T-helper 1 cell (primary cell): ENCODE data around the gene BHLHA15.

ENCODE experiments used
- DNase-seq, 5 donors: peaks; one replicate each; pipeline ENCODE4 v3.0.0-alpha.2; 2012 to 2020

The BHLHA15 gene

GRCh38 chr7:98244871-98245270 lies 33.6 kb downstream of the BHLHA15 start:
- DNase-seq = no peak

GRCh38 chr7:98248156-98248555 lies 36.9 kb downstream of the BHLHA15 start:
- no peak for DNase-seq

DNA sequence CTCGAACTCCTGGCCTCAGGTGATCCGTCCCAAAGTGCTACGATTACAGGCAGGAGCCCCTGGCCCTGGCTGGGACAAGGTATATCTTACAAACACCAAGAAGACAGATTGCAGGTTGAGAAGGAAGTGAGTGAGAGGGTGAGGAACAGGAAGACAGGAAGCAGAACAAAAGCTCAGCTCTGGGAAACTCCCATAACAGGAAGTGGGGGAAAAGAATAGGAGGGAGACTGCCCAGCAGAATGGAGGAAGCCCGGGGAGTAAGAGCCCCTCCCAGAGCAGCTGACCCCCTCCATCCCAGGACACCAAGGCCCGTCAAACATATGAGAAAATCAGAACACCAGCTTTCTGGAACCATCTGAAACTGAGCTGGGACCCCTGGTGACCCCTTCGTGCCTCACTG lies 37.9 kb downstream of the BHLHA15 start:
- DNase-seq = peak in 1 of 5 donors; percentile 8

DNA sequence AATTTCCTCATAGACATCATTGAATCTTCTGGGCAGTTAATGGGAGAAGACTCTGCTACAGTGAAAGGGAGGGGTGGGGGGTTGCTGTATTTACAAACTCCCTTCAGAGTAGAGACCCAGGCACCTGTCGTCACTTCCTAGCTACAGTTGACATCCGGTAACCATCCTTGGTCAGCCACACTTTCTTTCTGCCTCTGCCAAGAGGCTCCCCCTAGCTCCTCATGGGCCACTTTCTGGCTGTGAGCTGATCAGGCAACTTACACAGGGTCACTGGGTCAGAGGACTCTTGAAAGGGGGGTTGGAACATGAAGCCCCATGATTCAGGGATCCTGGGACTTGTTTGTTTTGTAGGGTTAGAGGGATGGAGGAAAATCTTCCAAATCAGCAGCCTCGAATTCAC lies 39.5 kb downstream of the BHLHA15 start:
- peak in 2 of 5 donors; percentile 39 to 77 for DNase-seq

GRCh38 chr7:98251231-98251600 lies 40.0 kb downstream of the BHLHA15 start:
- peak in 3 of 5 donors; percentile 21 to 74 (median 43) for DNase-seq

- peak; percentile 77 to 91 (median 81) for DNase-seq
Observed at GRCh38 chr7:98251601-98252424, 40.6 kb downstream of the BHLHA15 start, which contains the start of gene TECPR1. Gene TECPR1 (minus strand): TSS chr7:98252232. CDS start chr7:98246146, 6,086 bp downstream.

DNA sequence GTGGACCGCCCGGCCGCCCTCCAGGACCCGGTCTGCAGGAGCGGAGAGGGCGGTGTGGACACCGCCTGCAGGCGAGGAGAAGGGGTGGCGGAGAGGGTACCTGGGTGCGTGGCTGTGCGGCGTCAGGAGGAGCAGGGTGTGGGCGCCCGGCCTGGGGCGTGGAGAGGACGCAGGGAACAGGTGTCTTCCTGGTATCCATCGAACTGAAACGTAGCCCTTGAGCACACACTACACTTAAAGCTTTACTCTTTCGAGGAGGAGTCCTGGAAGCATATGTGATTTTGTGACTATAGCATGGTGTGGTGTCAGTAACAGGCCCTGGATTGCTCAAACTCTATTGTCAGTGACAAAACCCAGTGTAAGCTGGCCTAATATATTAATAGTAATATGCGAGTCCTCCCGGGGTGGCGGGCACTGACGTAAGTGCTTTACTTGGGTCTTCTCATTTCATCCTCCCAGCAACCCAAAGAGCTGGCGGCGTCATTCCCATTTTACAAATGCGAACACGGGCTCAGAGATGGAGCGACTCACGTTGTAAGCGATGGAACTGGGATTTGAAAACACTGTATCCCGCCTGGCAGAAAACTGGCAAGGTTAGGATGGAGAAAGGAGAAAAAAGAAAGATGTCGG lies 41.3 kb downstream of the BHLHA15 start:
- DNase-seq = no peak

DNA sequence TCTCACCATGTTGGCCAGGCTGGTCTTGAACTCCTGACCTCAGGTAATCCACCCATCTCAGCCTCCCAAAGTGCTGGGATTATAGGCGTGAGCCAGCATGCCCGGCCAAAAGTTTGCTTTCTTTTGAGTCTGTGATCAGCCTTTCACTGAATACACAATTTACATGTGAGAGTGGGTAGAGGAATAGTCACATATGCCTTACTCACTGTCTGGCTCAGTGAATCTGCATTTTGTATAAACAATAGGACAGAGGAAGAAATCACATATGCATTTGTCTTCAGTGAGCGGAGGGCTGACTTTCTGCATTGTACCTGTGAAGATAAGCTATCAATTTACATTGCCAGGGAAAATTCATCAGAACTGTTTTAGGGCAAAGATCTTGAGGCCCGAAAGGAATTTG lies 43.3 kb downstream of the BHLHA15 start:
- DNase-seq = no peak

DNA sequence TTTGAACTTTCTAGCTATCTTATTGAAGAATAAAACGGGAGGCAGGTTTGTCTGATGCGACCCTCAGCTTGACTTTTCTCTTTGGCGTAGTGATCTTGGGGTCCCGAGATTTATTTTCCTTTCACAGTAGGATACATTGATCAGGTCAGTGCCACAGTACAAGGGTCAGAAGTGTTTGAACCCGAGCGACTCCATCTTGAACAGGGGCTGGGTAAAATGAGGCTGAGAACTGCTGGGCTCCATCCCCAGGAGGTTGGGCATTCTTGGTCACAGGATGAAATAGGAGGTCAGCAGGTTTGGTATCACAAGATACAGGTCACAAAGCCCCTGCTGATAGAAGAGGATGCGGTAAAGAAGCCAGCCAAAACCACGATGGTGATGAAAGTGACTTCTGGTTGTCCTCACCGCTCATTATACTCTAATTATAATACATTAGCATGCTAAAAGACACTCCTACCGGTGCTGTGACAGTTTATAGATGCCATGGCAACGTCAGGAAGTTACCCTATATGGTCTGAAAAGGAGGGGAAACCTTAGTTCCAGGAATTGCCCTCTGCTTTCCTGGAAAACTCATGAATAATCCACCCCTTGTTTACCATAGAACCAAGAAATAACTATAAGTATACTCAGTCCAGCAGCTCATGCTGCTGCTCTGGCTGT lies 43.8 kb downstream of the BHLHA15 start:
- DNase-seq = peak in 1 of 5 donors; percentile 82

GRCh38 chr7:98256431-98256830 lies 45.2 kb downstream of the BHLHA15 start:
- DNase-seq = no peak

DNA sequence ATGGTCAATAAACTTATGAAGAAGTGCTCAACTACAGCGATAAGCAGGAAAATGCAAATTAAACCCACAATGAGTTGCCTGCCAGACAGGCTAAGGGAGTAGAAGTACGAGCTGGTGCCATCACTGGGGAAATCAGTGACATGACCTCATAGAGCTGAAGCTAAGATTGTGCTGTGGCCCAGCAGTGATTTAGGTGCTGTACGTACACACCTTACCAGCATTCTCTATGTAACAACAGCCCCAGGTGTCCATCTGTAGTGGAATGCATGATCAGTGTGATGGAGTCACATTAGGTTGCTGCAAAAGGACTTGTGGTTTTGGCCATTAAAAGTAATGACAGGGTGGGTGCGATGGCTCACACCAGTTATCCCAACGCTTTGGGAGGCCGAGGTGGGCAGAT lies 46.5 kb downstream of the BHLHA15 start:
- DNase-seq = no peak
